ENCODE results near the gene PRKAG3. TPM values are rescaled to one million over a fixed set of nuclear protein-coding genes. Genes with fewer than 3 reads are reported as not detected.

Gene PRKAG3
- total RNA-seq, 2 donors from 2014 or later = 0.23 TPM; not detected in 1

Small RNA genes within 50 kb of the gene (microRNA-seq; reads per million reads assigned to microRNA genes)
- 0 reads per million in 2 donors for gene MIR9500 (ENCODE audit: borderline microRNAs expressed in 2 of 2)

Other genes starting within 250 kb of the PRKAG3 start
- 1 to 10 TPM; 1.0 to 1.9 TPM for gene PLCD4, start 223.9 kb downstream of the PRKAG3 start, total RNA-seq
- gene ZNF142, start 172.2 kb downstream of the PRKAG3 start, total RNA-seq = 10 to 100 TPM; 19.4 to 23.7 TPM
- 10 to 100 TPM; 24.6 to 32.3 TPM for gene BCS1L, start 172.1 kb downstream of the PRKAG3 start, total RNA-seq
- gene RNF25, start 159.8 kb downstream of the PRKAG3 start, total RNA-seq = 10 to 100 TPM; 21.2 to 24.3 TPM
- gene STK36, start 159.7 kb downstream of the PRKAG3 start, total RNA-seq = 10 to 100 TPM; 16.1 to 22.3 TPM
- 10 to 100 TPM; 14.6 to 17.5 TPM for gene TTLL4, start 121.0 kb downstream of the PRKAG3 start, total RNA-seq
- gene CYP27A1, start 49.7 kb downstream of the PRKAG3 start, total RNA-seq = 10 to 100 TPM in 1 of 2 donors, 1 to 10 TPM in 1; 9.0 to 18.7 TPM
- under 1 TPM; 0.23 to 0.24 TPM for gene WNT6, start 28.0 kb upstream of the PRKAG3 start, total RNA-seq
- not detected for gene WNT10A, start 49.0 kb upstream of the PRKAG3 start, total RNA-seq
- gene CDK5R2, start 127.9 kb upstream of the PRKAG3 start, total RNA-seq = not detected
- gene FEV, start 153.4 kb upstream of the PRKAG3 start, total RNA-seq = not detected
- gene CRYBA2, start 161.6 kb upstream of the PRKAG3 start, total RNA-seq = not detected
- gene CFAP65, start 209.7 kb upstream of the PRKAG3 start, total RNA-seq = not detected
- gene IHH, start 229.1 kb upstream of the PRKAG3 start, total RNA-seq = not detected

All from posterior vena cava (tissue), 2 donors.